Left lobe of liver (tissue), 2 donors: Measurements from ENCODE around the gene ZBP1. TPM values are rescaled to one million over a fixed set of nuclear protein-coding genes. Genes with fewer than 3 reads are reported as not detected.

Experiments
- ATAC-seq: fragments of 200-7000 bp; cut with Tn5 transposase; one replicate; pipeline ENCODE4 v1.9.1; 2020; ENCODE audit warnings: mild to moderate bottlenecking, moderate library complexity
- DNase-seq: peaks from one replicate; pipeline ENCODE4 v3.0.0-alpha.2; 2020; ENCODE audit warnings: low spot score
- total RNA-seq: library from RNA; stranded (reverse); gene quantifications from one replicate; pipeline ENCODE4 v1.2.1, GENCODE V29; 2021
- donor health status: DM: no; HTN: no; CAD: no; lungs with moderate emphysema.
- donor health status: DM: no; HTN: yes; CAD: no.

The ZBP1 gene
- total RNA-seq, 1 donor from 2014 or later = 0.08 TPM

GRCh38 chr20:57619051-57619831, 985 bp downstream of the ZBP1 start:
- DNase-seq (peak; percentile 52), ATAC-seq (peak; percentile 53)

DNA sequence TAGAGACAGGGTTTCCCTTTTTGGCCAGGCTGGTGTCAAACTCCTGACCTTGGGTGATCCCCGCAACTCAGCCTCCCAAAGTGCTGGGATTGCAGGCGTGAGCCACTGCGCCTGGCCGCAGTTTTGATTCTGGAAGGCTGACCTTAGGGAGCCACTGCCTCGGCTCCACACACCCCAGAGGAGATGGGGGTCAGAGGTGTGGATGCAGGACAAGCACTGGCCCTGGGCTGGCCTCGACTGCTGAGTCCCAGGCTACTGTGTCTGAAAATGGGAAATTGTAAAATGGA, 1.5 kb downstream of the ZBP1 start:
- DNase-seq = no peak
- no peak for ATAC-seq

- peak; percentile 43 for DNase-seq
- no peak for ATAC-seq
Measured at GRCh38 chr20:57618091-57618763, 2.0 kb downstream of the ZBP1 start.

- DNase-seq = peak; percentile 30
Measured at GRCh38 chr20:57617079-57617795, 3.0 kb downstream of the ZBP1 start.

GRCh38 chr20:57616143-57616951, 3.9 kb downstream of the ZBP1 start:
- DNase-seq = peak; percentile 30
- no peak for ATAC-seq

More at GRCh38 chr20:57617079-57617795, 3.0 kb downstream of the ZBP1 start:
- no peak for ATAC-seq

- ATAC-seq (no peak), DNase-seq (peak; percentile 33)
Measured at GRCh38 chr20:57615445-57615811, 4.8 kb downstream of the ZBP1 start.

DNA sequence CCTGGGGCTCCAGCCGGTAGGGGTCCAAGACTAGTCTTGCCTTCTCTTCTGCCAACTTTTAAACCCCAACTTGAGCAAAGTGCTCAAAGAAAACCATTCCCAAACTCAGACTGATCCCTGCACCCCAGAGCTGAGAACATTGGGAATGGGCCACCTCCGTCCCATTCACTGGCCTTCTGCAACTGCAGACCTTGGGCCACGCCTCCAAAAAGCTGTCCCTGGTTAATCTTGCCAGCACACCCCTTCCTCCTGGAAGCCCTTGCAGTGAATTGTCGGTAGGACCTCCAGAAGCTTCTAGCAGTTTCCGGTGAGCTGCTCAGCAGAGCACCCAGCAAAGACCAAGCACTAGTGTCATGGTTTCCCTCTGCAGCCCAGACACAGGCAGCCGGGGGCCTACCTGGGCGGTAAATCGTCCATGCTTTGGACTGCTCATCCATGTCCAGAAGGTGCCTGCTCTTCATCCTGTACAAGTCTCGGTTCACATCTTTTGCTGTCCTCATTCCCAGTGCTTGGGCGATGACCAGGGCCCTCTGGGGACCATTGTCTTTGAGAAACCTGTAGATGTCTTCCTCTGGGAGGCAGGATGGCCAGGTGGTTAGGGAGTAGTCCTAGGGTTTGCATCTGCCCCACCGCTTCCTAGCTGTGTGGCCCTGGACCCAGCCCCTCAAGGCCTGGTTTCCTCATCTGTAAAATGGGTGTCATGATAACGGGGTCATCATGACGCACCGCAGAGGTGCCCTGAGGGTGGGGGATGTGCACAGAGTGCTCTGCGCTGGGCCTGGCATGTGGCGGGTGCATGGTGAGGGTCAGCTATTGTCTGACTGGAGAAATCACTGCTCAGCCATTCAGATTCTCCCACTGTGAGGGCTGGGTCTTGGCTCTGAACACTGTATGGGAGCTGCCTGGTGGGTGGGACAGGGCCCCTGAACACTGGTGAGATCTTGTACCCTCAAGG, 5.5 kb downstream of the ZBP1 start:
- DNase-seq (peak; percentile 34), ATAC-seq (no peak)

DNA sequence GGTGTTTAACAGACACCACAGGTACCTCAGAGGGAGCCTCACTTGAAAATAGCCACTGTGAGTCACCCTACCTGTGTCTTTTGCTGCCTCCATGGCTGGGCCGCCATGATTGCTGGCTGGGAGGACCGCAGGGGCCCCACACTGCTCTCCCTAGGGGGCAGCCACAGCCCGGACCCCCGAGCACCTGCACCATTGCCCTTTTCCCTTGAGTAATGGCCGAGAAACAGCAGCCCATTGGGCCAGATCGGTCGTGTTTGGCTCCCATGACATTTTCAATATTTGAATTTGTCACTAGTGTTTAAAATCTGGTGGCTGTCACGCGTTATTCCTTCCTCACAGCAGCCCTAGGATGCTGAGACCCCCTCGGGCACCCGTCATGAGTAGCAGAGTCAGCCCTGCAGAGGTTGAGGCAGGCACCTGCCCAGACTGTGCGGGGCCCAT, 6.7 kb downstream of the ZBP1 start:
- ATAC-seq = no peak
- DNase-seq = peak; percentile 26

DNA sequence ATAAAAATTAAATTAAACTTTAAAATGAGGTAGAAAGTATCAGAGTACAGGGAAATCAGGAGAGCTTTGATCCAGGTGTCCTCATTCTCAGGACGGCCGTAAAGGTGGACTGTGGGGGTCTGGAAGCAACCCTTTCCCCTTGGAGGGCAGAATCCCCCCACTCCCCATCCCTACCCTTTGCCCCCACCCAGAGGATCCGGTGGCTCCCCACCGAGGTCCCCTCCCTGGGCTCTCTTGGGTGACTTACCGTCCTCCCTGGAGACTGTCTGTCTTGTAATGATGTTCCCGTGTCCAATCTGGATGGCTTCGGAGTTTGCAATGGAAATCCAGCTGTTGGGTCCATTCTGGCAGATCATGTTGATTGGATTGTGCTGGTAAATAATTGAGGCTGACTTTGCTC, 7.3 kb downstream of the ZBP1 start:
- DNase-seq = peak; percentile 19
- no peak for ATAC-seq

DNA sequence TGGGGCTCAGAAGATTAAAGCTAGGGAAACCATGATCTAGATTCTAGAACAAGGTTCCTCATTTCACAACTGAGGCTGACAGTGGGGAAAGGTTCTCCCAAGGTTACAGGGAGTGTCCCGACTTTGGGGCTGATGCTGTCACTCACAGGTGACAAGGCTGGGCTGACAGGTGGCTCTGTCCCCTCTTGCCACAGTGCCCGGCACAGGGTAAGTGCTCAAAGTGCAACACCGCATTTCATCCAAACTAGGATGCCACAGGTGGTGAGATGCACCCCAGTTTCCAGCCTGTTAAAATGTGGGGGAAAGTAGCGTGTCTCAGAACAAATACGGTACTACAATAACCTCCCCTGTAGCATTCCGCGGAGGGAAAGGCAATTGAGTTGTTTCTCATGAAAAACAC, 7.8 kb downstream of the ZBP1 start:
- ATAC-seq (no peak), DNase-seq (peak; percentile 32)

DNA sequence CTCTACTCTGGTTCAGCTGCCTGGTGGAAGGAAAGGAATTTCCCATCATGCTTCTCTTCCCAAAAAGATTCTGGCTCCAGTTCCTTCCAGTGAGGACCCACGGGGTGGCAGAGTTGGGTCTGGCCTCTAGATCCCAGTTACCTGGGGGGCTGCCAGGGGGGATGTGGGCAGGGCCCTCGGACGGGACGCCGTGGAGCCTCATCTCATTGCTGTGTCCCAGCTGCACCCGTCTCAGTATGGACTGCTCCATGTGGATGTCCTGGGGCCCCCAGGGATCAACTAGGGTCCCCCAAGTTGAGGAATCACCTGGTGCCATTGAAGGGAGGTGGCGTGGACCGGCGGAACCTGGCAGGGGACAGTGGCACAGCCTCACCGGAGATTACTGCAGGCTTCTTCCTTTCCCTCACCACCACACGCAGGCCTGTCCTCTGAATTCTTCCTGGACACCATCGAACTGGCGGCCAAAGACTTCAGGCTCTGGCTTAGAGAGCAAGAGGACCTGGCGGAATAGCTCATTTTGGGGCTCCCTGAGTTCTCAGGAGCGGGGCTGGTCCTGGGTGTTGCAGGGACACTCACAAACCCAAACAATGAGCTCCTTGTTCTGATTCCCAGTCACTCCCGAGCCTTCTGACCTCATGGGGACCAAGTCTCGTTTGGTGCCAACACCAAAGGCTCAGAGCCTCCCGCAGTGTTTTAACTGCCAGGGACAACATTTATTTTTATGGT, 8.5 kb downstream of the ZBP1 start:
- DNase-seq = peak; percentile 44
- ATAC-seq = no peak

- no peak for DNase-seq
- no peak for ATAC-seq
Measured at GRCh38 chr20:57610261-57610952, 9.8 kb downstream of the ZBP1 start.

GRCh38 chr20:57609842-57610167, 10.4 kb downstream of the ZBP1 start:
- ATAC-seq = no peak
- DNase-seq = no peak

GRCh38 chr20:57609086-57609841, 11.0 kb downstream of the ZBP1 start:
- no peak for ATAC-seq
- DNase-seq = no peak

GRCh38 chr20:57608516-57608915, 11.7 kb downstream of the ZBP1 start:
- DNase-seq (no peak), ATAC-seq (no peak)

DNA sequence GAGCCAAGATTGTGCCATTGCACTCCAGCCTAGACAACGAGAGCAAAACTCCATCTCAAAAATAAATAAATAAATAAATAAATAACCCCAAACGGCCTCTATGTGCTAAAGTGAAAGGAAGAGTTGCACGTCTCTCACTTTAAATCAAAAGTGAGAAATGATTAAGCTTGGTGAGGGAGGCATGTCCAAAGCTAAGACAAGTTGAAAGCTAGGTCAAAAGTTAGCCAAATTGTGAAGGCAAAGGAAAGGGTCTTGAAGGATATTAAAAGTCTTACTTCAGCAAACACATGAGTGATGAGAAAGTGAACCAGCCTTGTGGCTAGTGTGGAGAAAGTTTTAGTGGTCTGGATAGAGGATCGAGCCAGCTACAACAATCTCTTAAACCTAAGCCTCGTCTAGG, 14.3 kb downstream of the ZBP1 start:
- no peak for DNase-seq
- no peak for ATAC-seq

- DNase-seq = no peak
Measured at GRCh38 chr20:57605045-57605444, 15.2 kb downstream of the ZBP1 start.

GRCh38 chr20:57603120-57603519, 17.1 kb downstream of the ZBP1 start:
- ATAC-seq = no peak
- DNase-seq = no peak

More at GRCh38 chr20:57605045-57605444, 15.2 kb downstream of the ZBP1 start:
- ATAC-seq = no peak
